Vagina (tissue), 2 donors: ENCODE results near the gene RILP. TPM values are rescaled to one million over a fixed set of nuclear protein-coding genes. Genes with fewer than 3 reads are reported as not detected.
"Not testable (repeated sequence)": the region's sequence is repeated elsewhere in the genome, so short reads cannot be mapped to it uniquely, and the experiment has no call there.

ENCODE experiments used
- DNase-seq, 2 donors: peaks; one replicate each; pipeline ENCODE4 v3.0.0-alpha.2; 2017; ENCODE audit errors: extremely low spot score in 2 of 2
- H3K27ac ChIP-seq: fragments of 200-600 bp; sonication (generic); one replicate; pipeline ENCODE4 v1.5.1; 2019
- H3K27me3 ChIP-seq: fragments of 200-600 bp; sonication (generic); one replicate; pipeline ENCODE4 v1.5.1; 2019
- H3K36me3 ChIP-seq, 2 donors: fragments of 200-600 bp; sonication (generic); one replicate each; pipeline ENCODE4 v1.5.1; 2017 to 2019
- H3K4me1 ChIP-seq: fragments of 200-600 bp; sonication (generic); one replicate; pipeline ENCODE4 v1.5.1; 2019
- H3K4me3 ChIP-seq, 2 donors: fragments of 200-600 bp; sonication (generic); 1 replicate in 1 of 2; 2 replicates in 1 of 2; pipeline ENCODE4 v1.5.1; 2016 to 2019
- H3K9me3 ChIP-seq: fragments of 200-600 bp; sonication (generic); one replicate; pipeline ENCODE4 v1.5.1; 2019
- POLR2A ChIP-seq, 2 donors: fragments of 450-650 bp; IDR thresholded peaks; one replicate each; pipeline ENCODE4 v1.6.1; 2017; ENCODE audit warnings: antibody characterized with exemption in 2 of 2, mild to moderate bottlenecking in 2 of 2, moderate library complexity in 2 of 2
- POLR2AphosphoS5 ChIP-seq, 2 donors: sonication (generic); formaldehyde crosslinking; IDR thresholded peaks; one replicate each; pipeline ENCODE4 v1.9.0; 2017; ENCODE audit warnings: antibody characterized with exemption in 2 of 2, mild to moderate bottlenecking in 2 of 2, low read depth in 1 of 2; ENCODE audit not compliant: insufficient read depth in 1 of 2
- intact Hi-C: fragments of 100-400 bp; cut with DNase I; formaldehyde crosslinking; loops from one replicate; pipeline ENCODE4 v1.15.1; 2023
- total RNA-seq: library from RNA; depleted of rRNA; stranded (reverse); fragments of >200 nt; gene quantifications from one replicate; pipeline ENCODE4 v1.2.3, GENCODE V29; 2016
- TF ChIP-seq, protein P1 (sequence below), 3 experiments: fragments of 450-650 bp in 2 of 3; fragments of 200-600 bp in 1 of 3; sonication (generic) in 1 of 3; IDR thresholded peaks; one replicate each; pipeline ENCODE4 v1.5.1; 2017 to 2019; ENCODE audit warnings: antibody characterized with exemption in 3 of 3, mild to moderate bottlenecking in 2 of 3, moderate library complexity in 2 of 3

RILP gene, protein sequence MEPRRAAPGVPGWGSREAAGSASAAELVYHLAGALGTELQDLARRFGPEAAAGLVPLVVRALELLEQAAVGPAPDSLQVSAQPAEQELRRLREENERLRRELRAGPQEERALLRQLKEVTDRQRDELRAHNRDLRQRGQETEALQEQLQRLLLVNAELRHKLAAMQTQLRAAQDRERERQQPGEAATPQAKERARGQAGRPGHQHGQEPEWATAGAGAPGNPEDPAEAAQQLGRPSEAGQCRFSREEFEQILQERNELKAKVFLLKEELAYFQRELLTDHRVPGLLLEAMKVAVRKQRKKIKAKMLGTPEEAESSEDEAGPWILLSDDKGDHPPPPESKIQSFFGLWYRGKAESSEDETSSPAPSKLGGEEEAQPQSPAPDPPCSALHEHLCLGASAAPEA
- 7.1 TPM for total RNA-seq

- H3K27ac ChIP-seq = peak within 1 kb of the TSS; percentile 95
- H3K9me3 ChIP-seq = no peaks in the 10 kb centered on the region
- H3K27me3 ChIP-seq = no peaks in the 10 kb centered on the region
- H3K4me1 ChIP-seq = peaks cover 38% of the 10 kb centered on the region
- peak; percentile 95 to 97 for DNase-seq
- H3K36me3 ChIP-seq = peaks cover 0 to 50% of the 10 kb centered on the region in 2 donors
- TF ChIP-seq POLR2AphosphoS5 (IDR thresholded peaks at IDR 0.05; ENCODE audit: insufficient read depth in 1 of 2, low read depth in 1 of 2) (peak; percentile 72 to 77), POLR2A (IDR thresholded peaks at IDR 0.05) (no peak)
- intact Hi-C loops = loop anchor here (2.0 to 10.0 kb wide), 2 partner anchors 75 to 375 kb away; partner anchors contain the start of genes BHLHA9 and TRARG1
- peak within 1 kb of the TSS; percentile 66 to 72 for H3K4me3 ChIP-seq
These were observed at the start of gene RILP for GRCh38 chr17:1649844-1650501. RILP (minus strand) TSS chr17:1649866; CDS start chr17:1649804, 62 bp downstream.

GRCh38 chr17:1697681-1698080 lies 48.0 kb upstream of the RILP start:
- TF ChIP-seq POLR2A (IDR thresholded peaks at IDR 0.05) (no peak), POLR2AphosphoS5 (IDR thresholded peaks at IDR 0.05; ENCODE audit: insufficient read depth in 1 of 2, low read depth in 1 of 2) (no peak)
- TF ChIP-seq, protein P1, sequence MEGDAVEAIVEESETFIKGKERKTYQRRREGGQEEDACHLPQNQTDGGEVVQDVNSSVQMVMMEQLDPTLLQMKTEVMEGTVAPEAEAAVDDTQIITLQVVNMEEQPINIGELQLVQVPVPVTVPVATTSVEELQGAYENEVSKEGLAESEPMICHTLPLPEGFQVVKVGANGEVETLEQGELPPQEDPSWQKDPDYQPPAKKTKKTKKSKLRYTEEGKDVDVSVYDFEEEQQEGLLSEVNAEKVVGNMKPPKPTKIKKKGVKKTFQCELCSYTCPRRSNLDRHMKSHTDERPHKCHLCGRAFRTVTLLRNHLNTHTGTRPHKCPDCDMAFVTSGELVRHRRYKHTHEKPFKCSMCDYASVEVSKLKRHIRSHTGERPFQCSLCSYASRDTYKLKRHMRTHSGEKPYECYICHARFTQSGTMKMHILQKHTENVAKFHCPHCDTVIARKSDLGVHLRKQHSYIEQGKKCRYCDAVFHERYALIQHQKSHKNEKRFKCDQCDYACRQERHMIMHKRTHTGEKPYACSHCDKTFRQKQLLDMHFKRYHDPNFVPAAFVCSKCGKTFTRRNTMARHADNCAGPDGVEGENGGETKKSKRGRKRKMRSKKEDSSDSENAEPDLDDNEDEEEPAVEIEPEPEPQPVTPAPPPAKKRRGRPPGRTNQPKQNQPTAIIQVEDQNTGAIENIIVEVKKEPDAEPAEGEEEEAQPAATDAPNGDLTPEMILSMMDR (IDR thresholded peaks at IDR 0.05) = no peak
- Histone ChIP-seq H3K27ac (no peak overlapping the region), H3K27me3 (no peaks in the 10 kb centered on the region), H3K4me3 (no peak overlapping the region), H3K4me1 (no peaks in the 10 kb centered on the region), H3K36me3 (no peaks in the 10 kb centered on the region), H3K9me3 (no peaks in the 10 kb centered on the region)
- no peak for DNase-seq
- intact Hi-C loops = no loop called here

DNA sequence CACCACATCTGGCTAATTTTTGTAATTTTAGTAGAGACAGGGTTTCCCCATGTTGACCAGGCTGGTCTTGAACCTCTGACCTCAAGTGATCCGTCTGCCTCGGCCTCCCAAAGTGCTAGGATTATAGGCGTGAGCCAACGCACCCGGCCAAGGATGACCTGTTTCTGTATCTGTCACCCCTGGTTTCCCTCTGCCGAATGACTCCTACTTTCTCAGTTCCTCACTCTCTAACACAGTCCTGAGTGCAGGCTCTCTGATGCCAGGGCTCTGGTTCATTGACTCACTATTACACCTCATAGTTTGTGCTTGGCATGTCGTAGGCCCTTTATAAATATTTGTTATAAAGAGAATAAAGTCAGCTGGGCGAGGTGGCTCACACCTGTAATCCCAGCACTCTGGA lies 45.7 kb upstream of the RILP start:
- Histone ChIP-seq H3K27ac (no peak overlapping the region), H3K27me3 (no peaks in the 10 kb centered on the region), H3K4me3 (no peak overlapping the region), H3K9me3 (no peaks in the 10 kb centered on the region), H3K4me1 (no peaks in the 10 kb centered on the region), H3K36me3 (no peaks in the 10 kb centered on the region)
- intact Hi-C loops = no loop called here
- no peak for TF ChIP-seq POLR2A (IDR thresholded peaks at IDR 0.05)
- TF ChIP-seq, protein P1 (IDR thresholded peaks at IDR 0.05) = no peak
- TF ChIP-seq POLR2AphosphoS5 (IDR thresholded peaks at IDR 0.05; ENCODE audit: insufficient read depth in 1 of 2, low read depth in 1 of 2) = no peak
- DNase-seq = no peak

GRCh38 chr17:1693339-1693738 lies 43.7 kb upstream of the RILP start:
- Histone ChIP-seq H3K4me1 (no peaks in the 10 kb centered on the region), H3K27me3 (no peaks in the 10 kb centered on the region), H3K36me3 (no peaks in the 10 kb centered on the region), H3K4me3 (no peak overlapping the region), H3K9me3 (no peaks in the 10 kb centered on the region), H3K27ac (no peak overlapping the region)
- no peak for DNase-seq
- intact Hi-C loops = no loop called here
- no peak for TF ChIP-seq POLR2A (IDR thresholded peaks at IDR 0.05)
- TF ChIP-seq, protein P1 (IDR thresholded peaks at IDR 0.05) = no peak
- TF ChIP-seq POLR2AphosphoS5 (IDR thresholded peaks at IDR 0.05; ENCODE audit: insufficient read depth in 1 of 2, low read depth in 1 of 2) = no peak

DNA sequence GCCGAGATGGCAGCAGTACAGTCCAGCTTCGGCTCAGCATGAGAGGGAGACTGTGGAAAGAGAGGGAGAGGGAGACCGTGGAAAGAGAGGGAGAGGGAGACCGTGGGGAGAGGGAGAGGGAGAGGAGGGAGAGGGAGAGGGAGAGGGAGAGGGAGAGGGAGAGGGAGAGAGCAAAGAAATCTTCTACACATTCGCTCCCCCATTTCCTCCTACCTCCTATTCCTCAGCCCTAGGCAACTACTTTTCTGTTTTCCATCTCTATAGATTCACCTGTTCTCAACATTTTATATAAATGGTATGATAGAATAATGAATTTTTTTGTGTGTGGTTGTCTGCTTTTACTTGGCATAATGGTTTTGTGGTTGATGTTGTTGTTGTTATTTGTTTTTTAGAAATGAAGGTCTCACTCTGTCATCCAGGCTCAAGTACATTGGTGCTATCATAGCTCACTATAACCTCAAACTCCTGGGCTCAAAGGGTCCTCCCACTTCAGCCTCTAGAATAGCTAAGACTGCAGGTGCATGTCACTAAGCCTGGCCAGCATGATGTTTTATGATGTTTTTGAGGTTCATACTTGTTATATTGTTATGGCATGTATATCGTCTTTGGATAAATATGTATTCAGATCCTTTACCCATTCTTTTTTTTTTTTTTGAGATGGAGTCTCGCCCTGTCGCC lies 41.0 kb upstream of the RILP start:
- H3K9me3 ChIP-seq = no peaks in the 10 kb centered on the region
- H3K27me3 ChIP-seq = no peaks in the 10 kb centered on the region
- H3K4me1 ChIP-seq = no peaks in the 10 kb centered on the region
- TF ChIP-seq POLR2A (IDR thresholded peaks at IDR 0.05) (no peak), POLR2AphosphoS5 (IDR thresholded peaks at IDR 0.05; ENCODE audit: insufficient read depth in 1 of 2, low read depth in 1 of 2) (no peak)
- TF ChIP-seq, protein P1 (IDR thresholded peaks at IDR 0.05) = no peak
- DNase-seq = no peak
- H3K36me3 ChIP-seq = no peaks in the 10 kb centered on the region
- no peak overlapping the region for H3K27ac ChIP-seq
- intact Hi-C loops = no loop called here
- H3K4me3 ChIP-seq = no peak overlapping the region

DNA sequence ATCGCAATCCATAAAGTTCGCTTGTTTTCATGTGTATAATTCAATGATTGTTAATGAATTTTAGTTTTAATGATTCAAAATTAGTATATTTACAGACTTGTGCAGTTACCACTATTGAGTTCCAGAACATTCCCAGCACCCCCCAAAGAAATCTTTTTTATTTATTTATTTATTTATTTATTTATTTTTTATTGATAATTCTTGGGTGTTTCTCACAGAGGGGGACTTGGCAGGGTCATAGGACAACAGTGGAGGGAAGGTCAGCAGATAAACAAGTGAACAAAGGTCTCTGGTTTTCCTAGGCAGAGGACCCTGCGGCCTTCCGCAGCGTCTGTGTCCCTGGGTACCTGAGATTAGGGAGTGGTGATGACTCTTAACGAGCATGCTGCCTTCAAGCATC lies 38.7 kb upstream of the RILP start:
- DNase-seq, H3K9me3 ChIP-seq, H3K36me3 ChIP-seq, H3K27me3 ChIP-seq, H3K27ac ChIP-seq, H3K4me1 ChIP-seq, intact Hi-C loops, H3K4me3 ChIP-seq: not testable (repeated sequence)
